CD4-positive, alpha-beta T cell treated with Interleukin-4 for 1 hour (primary cell): ENCODE results near the gene GPR65.
A peak's percentile ranks its signal among the peaks of the same experiment; 100 is the strongest.

ENCODE experiments used
- DNase-seq, 2 donors: peaks; one replicate each; pipeline ENCODE4 v3.0.0-alpha.2; 2020 to 2022

GPR65 gene

GRCh38 chr14:88043529-88044443, 38.9 kb downstream of the GPR65 start:
- no peak for DNase-seq

GRCh38 chr14:88044444-88044758, 39.5 kb downstream of the GPR65 start:
- no peak for DNase-seq

- no peak for DNase-seq
These were observed 40.0 kb downstream of the GPR65 start for GRCh38 chr14:88044776-88045446.

- peak in 1 of 2 donors; percentile 53 for DNase-seq
These were observed 40.8 kb downstream of the GPR65 start for GRCh38 chr14:88045705-88046104.

- DNase-seq = no peak
These were observed 43.4 kb downstream of the GPR65 start for GRCh38 chr14:88048351-88048750.

- DNase-seq = no peak
These were observed 44.3 kb downstream of the GPR65 start for GRCh38 chr14:88049266-88049665.

- DNase-seq = no peak
These were observed 45.0 kb downstream of the GPR65 start for GRCh38 chr14:88049936-88050335.

- DNase-seq = no peak
These were observed 55.6 kb downstream of the GPR65 start for GRCh38 chr14:88060576-88060975.

GRCh38 chr14:88063811-88064210, 58.9 kb downstream of the GPR65 start:
- DNase-seq = no peak
